HepG2 (cell line): Measurements from ENCODE around the gene CYTH1.

Experiments
- EZH2 ChIP-seq: conservative IDR thresholded peaks from 2 replicates; pipeline ENCODE4 v1.6.1; 2012; ENCODE audit warnings: mild to moderate bottlenecking, low read depth, low read length, moderate library complexity
- JUNB ChIP-seq: sonication (generic); formaldehyde crosslinking; IDR thresholded peaks from 2 replicates; pipeline ENCODE4 v1.8.0; 2022; ENCODE audit warnings: missing genetic modification reagents, mild to moderate bottlenecking, borderline replicate concordance
- MTA3 ChIP-seq: sonication (generic); formaldehyde crosslinking; IDR thresholded peaks from 2 replicates; pipeline ENCODE4 v1.4.0; 2020; ENCODE audit warnings: missing genetic modification reagents
- POLR2A ChIP-seq, 2 experiments: IDR thresholded peaks; 2 replicates each; pipeline ENCODE4 v1.6.1; 2011; ENCODE audit warnings: low read depth in 2 of 2, low read length in 2 of 2, mild to moderate bottlenecking in 1 of 2, moderate library complexity in 1 of 2; ENCODE audit not compliant: insufficient read depth in 1 of 2
- POLR2AphosphoS5 ChIP-seq: IDR thresholded peaks from 2 replicates; pipeline ENCODE4 v1.6.1; 2012; ENCODE audit warnings: low read depth, low read length
- RBM22 ChIP-seq: fragments of 200-400 bp; formaldehyde crosslinking; optimal IDR thresholded peaks from 2 replicates; pipeline ENCODE3; 2017; ENCODE audit warnings: mild to moderate bottlenecking, low read length, moderate library complexity
- SIX1 ChIP-seq: sonication (generic); formaldehyde crosslinking; IDR thresholded peaks from 2 replicates; pipeline ENCODE4 v1.4.0; 2020; ENCODE audit warnings: missing genetic modification reagents, borderline replicate concordance
- ZBTB1 ChIP-seq: sonication (generic); formaldehyde crosslinking; IDR thresholded peaks from 2 replicates; pipeline ENCODE4 v1.4.0; 2020; ENCODE audit warnings: missing genetic modification reagents, borderline replicate concordance
- ZBTB7B ChIP-seq: sonication (generic); formaldehyde crosslinking; IDR thresholded peaks from 2 replicates; pipeline ENCODE4 v1.4.0; 2020; ENCODE audit warnings: missing genetic modification reagents
- ZKSCAN1 ChIP-seq: fragments of 150-350 bp; IDR thresholded peaks from 2 replicates; pipeline ENCODE4 v1.6.1; 2014; ENCODE audit warnings: low read length
- TF ChIP-seq, protein P1 (sequence below): sonication (generic); formaldehyde crosslinking; IDR thresholded peaks from 2 replicates; pipeline ENCODE4 v1.4.0; 2020; ENCODE audit warnings: missing genetic modification reagents
- TF ChIP-seq, protein P2 (sequence below): sonication (generic); formaldehyde crosslinking; IDR thresholded peaks from 2 replicates; pipeline ENCODE4 v1.5.0; 2020; ENCODE audit warnings: mild to moderate bottlenecking, missing genetic modification reagents, moderate library complexity

DNA sequence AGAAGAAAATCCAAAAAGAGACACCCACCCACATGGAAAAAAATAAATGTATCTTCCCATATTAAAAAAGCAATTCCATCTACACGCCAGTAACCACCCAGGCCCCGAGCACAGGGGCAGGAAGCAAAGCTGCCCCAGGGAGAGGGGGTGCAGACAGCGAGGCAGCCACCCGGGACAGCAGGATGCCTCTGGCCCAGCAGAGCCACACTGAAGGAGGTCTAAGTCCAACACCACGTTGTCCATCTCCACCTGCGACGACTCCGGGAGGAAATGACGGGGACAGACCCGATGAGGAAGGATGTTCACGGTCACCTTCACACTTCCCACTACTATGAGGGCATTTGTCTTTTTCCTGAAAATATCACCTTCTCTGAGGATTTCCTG lies 14.4 kb upstream of the CYTH1 start:
- TF ChIP-seq ZBTB1 (no peak), ZKSCAN1 (no peak), EZH2 (no peak), ZBTB7B (CRISPR knock-in tag) (no peak), SIX1 (CRISPR knock-in tag) (no peak), POLR2A (IDR thresholded peaks at IDR 0.05; ENCODE audit: insufficient read depth in 1 of 2, low read depth in 2 of 2, low read length in 2 of 2) (no peak), MTA3 (CRISPR knock-in tag) (no peak), POLR2AphosphoS5 (no peak), JUNB (CRISPR knock-in tag) (no peak), RBM22 (no peak)
- TF ChIP-seq, protein P1, sequence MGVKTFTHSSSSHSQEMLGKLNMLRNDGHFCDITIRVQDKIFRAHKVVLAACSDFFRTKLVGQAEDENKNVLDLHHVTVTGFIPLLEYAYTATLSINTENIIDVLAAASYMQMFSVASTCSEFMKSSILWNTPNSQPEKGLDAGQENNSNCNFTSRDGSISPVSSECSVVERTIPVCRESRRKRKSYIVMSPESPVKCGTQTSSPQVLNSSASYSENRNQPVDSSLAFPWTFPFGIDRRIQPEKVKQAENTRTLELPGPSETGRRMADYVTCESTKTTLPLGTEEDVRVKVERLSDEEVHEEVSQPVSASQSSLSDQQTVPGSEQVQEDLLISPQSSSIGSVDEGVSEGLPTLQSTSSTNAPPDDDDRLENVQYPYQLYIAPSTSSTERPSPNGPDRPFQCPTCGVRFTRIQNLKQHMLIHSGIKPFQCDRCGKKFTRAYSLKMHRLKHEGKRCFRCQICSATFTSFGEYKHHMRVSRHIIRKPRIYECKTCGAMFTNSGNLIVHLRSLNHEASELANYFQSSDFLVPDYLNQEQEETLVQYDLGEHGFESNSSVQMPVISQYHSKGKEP (CRISPR knock-in tag) = no peak
- TF ChIP-seq, protein P2, sequence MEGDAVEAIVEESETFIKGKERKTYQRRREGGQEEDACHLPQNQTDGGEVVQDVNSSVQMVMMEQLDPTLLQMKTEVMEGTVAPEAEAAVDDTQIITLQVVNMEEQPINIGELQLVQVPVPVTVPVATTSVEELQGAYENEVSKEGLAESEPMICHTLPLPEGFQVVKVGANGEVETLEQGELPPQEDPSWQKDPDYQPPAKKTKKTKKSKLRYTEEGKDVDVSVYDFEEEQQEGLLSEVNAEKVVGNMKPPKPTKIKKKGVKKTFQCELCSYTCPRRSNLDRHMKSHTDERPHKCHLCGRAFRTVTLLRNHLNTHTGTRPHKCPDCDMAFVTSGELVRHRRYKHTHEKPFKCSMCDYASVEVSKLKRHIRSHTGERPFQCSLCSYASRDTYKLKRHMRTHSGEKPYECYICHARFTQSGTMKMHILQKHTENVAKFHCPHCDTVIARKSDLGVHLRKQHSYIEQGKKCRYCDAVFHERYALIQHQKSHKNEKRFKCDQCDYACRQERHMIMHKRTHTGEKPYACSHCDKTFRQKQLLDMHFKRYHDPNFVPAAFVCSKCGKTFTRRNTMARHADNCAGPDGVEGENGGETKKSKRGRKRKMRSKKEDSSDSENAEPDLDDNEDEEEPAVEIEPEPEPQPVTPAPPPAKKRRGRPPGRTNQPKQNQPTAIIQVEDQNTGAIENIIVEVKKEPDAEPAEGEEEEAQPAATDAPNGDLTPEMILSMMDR (CRISPR knock-in tag) = no peak
